ENCODE results near the gene ZNF266. TPM values are rescaled to one million over a fixed set of nuclear protein-coding genes. Genes with fewer than 3 reads are reported as not detected.
A peak's percentile ranks its signal among the peaks of the same experiment; 100 is the strongest.

Gene ZNF266
- total RNA-seq, 6 experiments from 2014 or later = 6.3 to 7.8 (median 7.0) TPM

- no peak overlapping the region for H3K27ac Mint-ChIP-seq
- peak overlapping the region; percentile 84 for H3K4me3 Mint-ChIP-seq
- peaks cover 8% of the 10 kb centered on the region; the same call in 1 of the 2 replicates for H3K4me1 Mint-ChIP-seq (ENCODE audit: low read depth)
- TF ChIP-seq CTCF (IDR thresholded peaks at IDR 0.05) = no peak
- H3K36me3 Mint-ChIP-seq (ENCODE audit: low read depth) = peaks cover 36% of the 10 kb centered on the region
- peaks cover 74% of the 10 kb centered on the region for H3K9me3 Mint-ChIP-seq
- H3K27me3 Mint-ChIP-seq (ENCODE audit: insufficient read depth) = no peaks in the 10 kb centered on the region; the same call in 1 of the 2 replicates
- no peak for DNase-seq
Observed at GRCh38 chr19:9456018-9456689, 20.8 kb upstream of the ZNF266 start.

GRCh38 chr19:9453953-9454352 is 18.6 kb upstream of the ZNF266 start:
- TF ChIP-seq CTCF (IDR thresholded peaks at IDR 0.05) = no peak
- Mint-ChIP-seq H3K9me3 (peaks cover 76% of the 10 kb centered on the region), H3K4me3 (no peak overlapping the region), H3K27ac (no peak overlapping the region), H3K36me3 (ENCODE audit: low read depth) (peaks cover 28% of the 10 kb centered on the region), H3K4me1 (ENCODE audit: low read depth) (peaks cover 8% of the 10 kb centered on the region; the same call in 1 of the 2 replicates), H3K27me3 (ENCODE audit: insufficient read depth) (no peaks in the 10 kb centered on the region; the same call in none of the 2 replicates)
- no peak for DNase-seq

GRCh38 chr19:9445037-9445436 is 9.7 kb upstream of the ZNF266 start:
- peaks cover 61% of the 10 kb centered on the region for H3K36me3 Mint-ChIP-seq (ENCODE audit: low read depth)
- H3K27ac Mint-ChIP-seq = no peak overlapping the region
- no peak for TF ChIP-seq CTCF (IDR thresholded peaks at IDR 0.05)
- no peaks in the 10 kb centered on the region for H3K4me1 Mint-ChIP-seq (ENCODE audit: low read depth)
- H3K27me3 Mint-ChIP-seq (ENCODE audit: insufficient read depth) = no peaks in the 10 kb centered on the region; the same call in 1 of the 2 replicates
- H3K4me3 Mint-ChIP-seq = no peak overlapping the region
- DNase-seq = no peak
- peaks cover 76% of the 10 kb centered on the region for H3K9me3 Mint-ChIP-seq

- Mint-ChIP-seq H3K9me3 (peaks cover 14% of the 10 kb centered on the region), H3K4me1 (ENCODE audit: low read depth) (peaks cover 20% of the 10 kb centered on the region), H3K36me3 (ENCODE audit: low read depth) (peaks cover 35% of the 10 kb centered on the region), H3K27ac (peak overlapping the region; percentile 94), H3K27me3 (ENCODE audit: insufficient read depth) (no peaks in the 10 kb centered on the region), H3K4me3 (peak overlapping the region; percentile 97)
- no peak for DNase-seq
- TF ChIP-seq CTCF (IDR thresholded peaks at IDR 0.05) = no peak
Observed at GRCh38 chr19:9436358-9436757, 985 bp upstream of the ZNF266 start.

- H3K4me3 Mint-ChIP-seq = no peak overlapping the region
- H3K27me3 Mint-ChIP-seq (ENCODE audit: insufficient read depth) = no peaks in the 10 kb centered on the region; the same call in 1 of the 2 replicates
- DNase-seq = peak; percentile 58
- H3K36me3 Mint-ChIP-seq (ENCODE audit: low read depth) = peaks cover 57% of the 10 kb centered on the region
- H3K9me3 Mint-ChIP-seq = no peaks in the 10 kb centered on the region
- TF ChIP-seq CTCF (IDR thresholded peaks at IDR 0.05) = peak; percentile 79
- peaks cover 17% of the 10 kb centered on the region for H3K4me1 Mint-ChIP-seq (ENCODE audit: low read depth)
- H3K27ac Mint-ChIP-seq = no peak overlapping the region
Observed at GRCh38 chr19:9431475-9431874, 3.9 kb downstream of the ZNF266 start.

All from HFFc6 (cell line).